CD4-positive, alpha-beta T cell (primary cell): ENCODE measurements around the gene CACNA1G. TPM values are rescaled to one million over a fixed set of nuclear protein-coding genes. Genes with fewer than 3 reads are reported as not detected.

Source experiments
- ATAC-seq: fragments of 200-7000 bp; cut with Tn5 transposase; one replicate; pipeline ENCODE4 v1.10.0; 2022; ENCODE audit warnings: mild to moderate bottlenecking; ENCODE audit not compliant: poor library complexity
- CTCF ChIA-PET: fragments of 350-600 bp; sonication (Branson Sonifier 250); formaldehyde crosslinking; loops from one replicate; lab custom pipeline; 2021; ENCODE audit warnings: antibody characterized with exemption, inconsistent platforms; lab: Charles Lee
- POLR2A ChIA-PET: fragments of 350-600 bp; sonication (Branson Sonifier 250); formaldehyde crosslinking; loops from one replicate; lab custom pipeline; 2021; ENCODE audit warnings: antibody characterized with exemption, inconsistent platforms; lab: Charles Lee
- DNase-seq, 14 experiments: peaks; one replicate each; pipeline ENCODE4 v3.0.0-alpha.2; 2013 to 2020; ENCODE audit warnings: mixed read lengths in 2 of 14
- H3K27ac ChIP-seq, 2 donors: one replicate each; pipeline versions ENCODE4 v1.5.1 to v1.7.0; 2013; ENCODE audit warnings: low read length in 2 of 2, low read depth in 1 of 2, mild to moderate bottlenecking in 1 of 2
- H3K27me3 ChIP-seq, 2 experiments: 1 replicate in 1 of 2; 2 replicates in 1 of 2; pipeline versions ENCODE4 v1.6.1 to v1.7.0; 2013; ENCODE audit warnings: low read length in 2 of 2, control low read depth in 1 of 2, mild to moderate bottlenecking in 1 of 2, moderate library complexity in 1 of 2; ENCODE audit not compliant: insufficient read depth in 2 of 2, control insufficient read depth in 1 of 2
- H3K36me3 ChIP-seq: one replicate; pipeline ENCODE4 v1.6.1; 2013; ENCODE audit warnings: low read length, control low read depth; ENCODE audit not compliant: insufficient read depth
- H3K4me1 ChIP-seq: one replicate; pipeline ENCODE4 v1.6.1; 2013; ENCODE audit warnings: low read length, control low read depth; ENCODE audit not compliant: insufficient read depth
- H3K4me3 ChIP-seq: one replicate; pipeline ENCODE4 v1.5.1; 2013; ENCODE audit warnings: mild to moderate bottlenecking, low read length, moderate library complexity
- H3K9me3 ChIP-seq, 2 experiments: 1 replicate in 1 of 2; 2 replicates in 1 of 2; pipeline versions ENCODE4 v1.6.1 to v1.7.0; 2013; ENCODE audit warnings: low read length in 2 of 2, mild to moderate bottlenecking in 2 of 2, control low read depth in 1 of 2, moderate library complexity in 1 of 2; ENCODE audit not compliant: control insufficient read depth in 1 of 2, insufficient read depth in 1 of 2
- H3K27ac Mint-ChIP-seq: one replicate; pipeline ENCODE4 v1.8.0; 2020; ENCODE audit warnings: mixed read lengths
- H3K27me3 Mint-ChIP-seq: one replicate; pipeline ENCODE4 v1.8.0; 2021; ENCODE audit warnings: mixed read lengths
- H3K36me3 Mint-ChIP-seq: one replicate; pipeline ENCODE4 v1.8.0; 2021; ENCODE audit warnings: low read depth, mixed read lengths
- H3K4me1 Mint-ChIP-seq: one replicate; pipeline ENCODE4 v1.8.0; 2021; ENCODE audit warnings: low read depth, mixed read lengths
- H3K4me3 Mint-ChIP-seq: one replicate; pipeline ENCODE4 v1.8.0; 2020; ENCODE audit warnings: mild to moderate bottlenecking, mixed read lengths
- H3K9me3 Mint-ChIP-seq: one replicate; pipeline ENCODE4 v1.8.0; 2020; ENCODE audit warnings: mixed read lengths
- CTCF ChIP-seq: fragments of 200-600 bp; IDR thresholded peaks from one replicate; pipeline ENCODE4 v1.8.0; 2022; ENCODE audit warnings: antibody characterized with exemption, mild to moderate bottlenecking
- intact Hi-C, 2 experiments: fragments of 100-400 bp; cut with DNase I in 1 of 2; cut with micrococcal nuclease in 1 of 2; formaldehyde crosslinking; loops; one replicate each; pipeline versions ENCODE4 v1.15.1 to v1.9.0; 2023 to 2025; cut with DNase I, micrococcal nuclease
- total RNA-seq, 174 experiments: library from RNA in 2 of 174; stranded (reverse) in 2 of 174; gene quantifications; one replicate each; pipeline ENCODE4 v1.2.3 and lab custom pipeline; 2021 to 2026

Gene CACNA1G
- total RNA-seq, 2 experiments from 2014 or later = not detected

- Histone ChIP-seq H3K4me3 (no peak overlapping the region), H3K27me3 (peaks cover 8 to 16% of the 10 kb centered on the region in 2 experiments), H3K9me3 (no peaks in the 10 kb centered on the region), H3K4me1 (no peaks in the 10 kb centered on the region), H3K36me3 (no peaks in the 10 kb centered on the region), H3K27ac (no peak overlapping the region)
- TF ChIP-seq CTCF = no peak
- no peaks in the 10 kb centered on the region for H3K9me3 Mint-ChIP-seq
- DNase-seq (no peak), ATAC-seq (no peak)
- intact Hi-C loops = no loop called here
- H3K4me1 Mint-ChIP-seq = no peaks in the 10 kb centered on the region
- no peak overlapping the region for H3K4me3 Mint-ChIP-seq
- ChIA-PET CTCF (no interaction called here), POLR2A (no interaction called here)
- peaks cover 51% of the 10 kb centered on the region for H3K27me3 Mint-ChIP-seq
- no peak overlapping the region for H3K27ac Mint-ChIP-seq
- H3K36me3 Mint-ChIP-seq = no peaks in the 10 kb centered on the region
Measured at GRCh38 chr17:50642071-50642721, 81.7 kb downstream of the CACNA1G start.

- DNase-seq (no peak), ATAC-seq (no peak)
- no peak overlapping the region for H3K27ac ChIP-seq
- H3K27me3 Mint-ChIP-seq = peaks cover 47% of the 10 kb centered on the region
- ChIA-PET CTCF (no interaction called here), POLR2A (no interaction called here)
- no peaks in the 10 kb centered on the region for H3K4me1 ChIP-seq
- no peaks in the 10 kb centered on the region for H3K36me3 Mint-ChIP-seq
- no peaks in the 10 kb centered on the region for H3K9me3 Mint-ChIP-seq
- intact Hi-C loops = no loop called here
- no peak for TF ChIP-seq CTCF
- no peak overlapping the region for H3K4me3 ChIP-seq
- peaks cover 6 to 14% of the 10 kb centered on the region in 2 experiments for H3K27me3 ChIP-seq
- H3K9me3 ChIP-seq = no peaks in the 10 kb centered on the region
- H3K4me3 Mint-ChIP-seq = no peak overlapping the region
- no peak overlapping the region for H3K27ac Mint-ChIP-seq
- no peaks in the 10 kb centered on the region for H3K4me1 Mint-ChIP-seq
- H3K36me3 ChIP-seq = no peaks in the 10 kb centered on the region
Measured at GRCh38 chr17:50642722-50643656, 82.5 kb downstream of the CACNA1G start.

- Mint-ChIP-seq H3K27ac (no peak overlapping the region), H3K27me3 (peaks cover 30% of the 10 kb centered on the region), H3K9me3 (no peaks in the 10 kb centered on the region), H3K4me3 (no peak overlapping the region), H3K36me3 (no peaks in the 10 kb centered on the region), H3K4me1 (no peaks in the 10 kb centered on the region)
- Histone ChIP-seq H3K9me3 (peaks cover 0 to 3% of the 10 kb centered on the region in 2 experiments), H3K4me1 (no peaks in the 10 kb centered on the region), H3K27me3 (peaks cover 5 to 6% of the 10 kb centered on the region in 2 experiments), H3K4me3 (no peak overlapping the region), H3K27ac (no peak overlapping the region), H3K36me3 (no peaks in the 10 kb centered on the region)
- intact Hi-C loops = no loop called here
- TF ChIP-seq CTCF = no peak
- ATAC-seq = no peak
- ChIA-PET CTCF (no interaction called here), POLR2A (no interaction called here)
- no peak for DNase-seq
Measured at GRCh38 chr17:50645748-50646682, 85.5 kb downstream of the CACNA1G start.
